A549 (cell line): ENCODE results near the gene RBMXL3. TPM values are rescaled to one million over a fixed set of nuclear protein-coding genes. Genes with fewer than 3 reads are reported as not detected.
"Not testable (repeated sequence)": the region's sequence is repeated elsewhere in the genome, so short reads cannot be mapped to it uniquely, and the experiment has no call there.

ENCODE experiments used
- ATAC-seq, 2 experiments: fragments of 200-7000 bp in 1 of 2; fragments of >200 bp in 1 of 2; cut with Nextera tagmentation in 1 of 2; cut with Tn5 transposase in 1 of 2; 3 replicates each; pipeline versions ENCODE4 v1.8.0 to v1.9.1; 2018 to 2020; ENCODE audit warnings: mild to moderate bottlenecking in 1 of 2, moderate library complexity in 1 of 2
- CTCF ChIA-PET: fragments of 300-600 bp; sonication (Branson Sonifier 250); formaldehyde crosslinking; extraction: SDS; loops from one replicate; lab custom pipeline; 2021; ENCODE audit warnings: antibody characterized with exemption, inconsistent platforms; lab: Yijun Ruan, JAX
- POLR2A ChIA-PET: fragments of 350-600 bp; formaldehyde crosslinking; extraction: SDS; loops from one replicate; lab custom pipeline; 2021; ENCODE audit warnings: antibody characterized with exemption, inconsistent platforms; lab: Yijun Ruan, JAX
- DNase-seq, 2 experiments: peaks; one replicate each; pipeline versions ENCODE4 v3.0.0 to v3.0.0-alpha.2; 2011 to 2016; ENCODE audit warnings: low read depth in 1 of 2, low spot score in 1 of 2
- FAIRE-seq: peaks from 2 replicates; lab custom pipeline; 2011; peaks lifted over from hg19 to GRCh38; lab: Jason Lieb, UNC
- H3K27ac ChIP-seq, 2 experiments: fragments of >200 bp; sonication (Bioruptor Twin); formaldehyde crosslinking; 3 replicates each; pipeline ENCODE4 v1.5.1; 2016 to 2017
- H3K4me1 ChIP-seq: fragments of >200 bp; sonication (Bioruptor Twin); formaldehyde crosslinking; 3 replicates; pipeline ENCODE4 v1.6.1; 2016
- H3K4me2 ChIP-seq: fragments of >200 bp; sonication (Bioruptor Twin); formaldehyde crosslinking; 3 replicates; pipeline ENCODE4 v1.6.1; 2016
- H3K4me3 ChIP-seq: fragments of >200 bp; sonication (Bioruptor Twin); formaldehyde crosslinking; 3 replicates; pipeline ENCODE4 v1.5.1; 2016
- H3K9me3 ChIP-seq: fragments of >200 bp; sonication (Bioruptor Twin); formaldehyde crosslinking; 3 replicates; pipeline ENCODE4 v1.6.1; 2016
- BCL3 ChIP-seq: fragments of >200 bp; sonication (Bioruptor Twin); formaldehyde crosslinking; IDR thresholded peaks from 3 replicates; pipeline ENCODE4 v1.6.1; 2016
- CHD4 ChIP-seq: fragments of 200-600 bp; sonication (generic); IDR thresholded peaks from 2 replicates; pipeline ENCODE4 v1.6.1; 2016; ENCODE audit warnings: antibody characterized with exemption, mild to moderate bottlenecking, borderline replicate concordance
- CTCF ChIP-seq: fragments of >200 bp; sonication (Bioruptor Twin); formaldehyde crosslinking; IDR thresholded peaks from 3 replicates; pipeline ENCODE4 v1.5.1; 2016
- EHMT2 ChIP-seq: fragments of 200-600 bp; sonication (generic); IDR thresholded peaks from 2 replicates; pipeline ENCODE4 v1.6.1; 2016; ENCODE audit warnings: antibody characterized with exemption, low read depth, mild to moderate bottlenecking, moderate library complexity
- GATA3 ChIP-seq: IDR thresholded peaks from 2 replicates; pipeline ENCODE4 v1.6.1; 2012; ENCODE audit warnings: borderline replicate concordance
- HDAC2 ChIP-seq: fragments of 200-600 bp; sonication (generic); IDR thresholded peaks from 2 replicates; pipeline ENCODE4 v1.6.1; 2016
- HES2 ChIP-seq: fragments of >200 bp; sonication (Bioruptor Twin); formaldehyde crosslinking; IDR thresholded peaks from 2 replicates; pipeline ENCODE4 v1.6.1; 2016
- JUNB ChIP-seq: fragments of >200 bp; sonication (Bioruptor Twin); formaldehyde crosslinking; IDR thresholded peaks from 2 replicates; pipeline ENCODE4 v1.6.1; 2016
- KDM5A ChIP-seq: fragments of 200-600 bp; sonication (generic); IDR thresholded peaks from 2 replicates; pipeline ENCODE4 v1.6.1; 2016; ENCODE audit warnings: antibody characterized with exemption, mild to moderate bottlenecking
- NR3C1 ChIP-seq: fragments of >200 bp; sonication (Bioruptor Twin); formaldehyde crosslinking; IDR thresholded peaks from 3 replicates; pipeline ENCODE4 v1.6.1; 2017
- POLR2A ChIP-seq: IDR thresholded peaks from 2 replicates; pipeline ENCODE4 v1.6.1; 2012; ENCODE audit warnings: mild to moderate bottlenecking, low read length
- POLR2AphosphoS2 ChIP-seq: conservative IDR thresholded peaks from 2 replicates; pipeline ENCODE4 v1.6.1; 2012; ENCODE audit warnings: low read length, improper control_type of control experiment, inconsistent platforms
- RAD21 ChIP-seq, 2 experiments: fragments of >200 bp in 1 of 2; sonication (Bioruptor Twin) in 1 of 2; formaldehyde crosslinking in 1 of 2; IDR thresholded peaks in 1 of 2; conservative IDR thresholded peaks in 1 of 2; 2 replicates in 1 of 2; 3 replicates in 1 of 2; pipeline ENCODE4 v1.6.1; 2012 to 2018; ENCODE audit warnings: inconsistent platforms in 1 of 2
- SMC3 ChIP-seq: fragments of >200 bp; sonication (Bioruptor Twin); formaldehyde crosslinking; IDR thresholded peaks from 3 replicates; pipeline ENCODE4 v1.6.1; 2018; ENCODE audit warnings: inconsistent platforms
- ZSCAN20 ChIP-seq: fragments of 250-450 bp; sonication (Bioruptor Pico); IDR thresholded peaks from 2 replicates; pipeline ENCODE4 v1.8.0; 2022; ENCODE audit warnings: mild to moderate bottlenecking, moderate library complexity
- WGBS: methylation state at CpG from one replicate; pipeline ENCODE4 v1.1.6; 2017; ENCODE audit errors: missing lambda C conversion rate; 5-methylcytosine and 5-hydroxymethylcytosine counted together
- polyA plus RNA-seq, 4 experiments: library from polyadenylated mRNA; depleted of rRNA in 3 of 4; stranded (reverse); fragments of >200 nt; fragmentation: RNase III in 1 of 4; extraction: RNeasy Plus Mini Kit Qiagen cat#74134 plus additional on column Dnase treatment in 1 of 4; gene quantifications; 2 replicates in 3 of 4; 3 replicates in 1 of 4; pipeline ENCODE4 v1.2.3, GENCODE V29; 2011 to 2017
- TF ChIP-seq, protein P1 (sequence below): fragments of 200-600 bp; sonication (generic); IDR thresholded peaks from 2 replicates; pipeline ENCODE4 v1.6.1; 2016; ENCODE audit warnings: antibody characterized with exemption, mild to moderate bottlenecking, moderate library complexity
- TF ChIP-seq, protein P2 (sequence below): fragments of 250-450 bp; sonication (Bioruptor Pico); IDR thresholded peaks from 2 replicates; pipeline ENCODE4 v1.5.0; 2021; ENCODE audit warnings: mild to moderate bottlenecking, moderate library complexity, borderline replicate concordance

Gene RBMXL3
- polyA plus RNA-seq, 2 of the 4 experiments (the other 2 are of a cell fraction): not detected

GRCh38 chrX:115214151-115214550 is 24.9 kb downstream of the RBMXL3 start:
- DNase-seq (no peak), FAIRE-seq (no peak), ATAC-seq (no peak)
- Histone ChIP-seq H3K27ac (no peak overlapping the region), H3K4me3 (no peak overlapping the region), H3K4me2 (no peak overlapping the region), H3K9me3 (no peaks in the 10 kb centered on the region), H3K4me1 (no peaks in the 10 kb centered on the region)
- TF ChIP-seq CHD4: no peak
- TF ChIP-seq HES2: no peak
- no peak for TF ChIP-seq JUNB
- TF ChIP-seq, protein P1, sequence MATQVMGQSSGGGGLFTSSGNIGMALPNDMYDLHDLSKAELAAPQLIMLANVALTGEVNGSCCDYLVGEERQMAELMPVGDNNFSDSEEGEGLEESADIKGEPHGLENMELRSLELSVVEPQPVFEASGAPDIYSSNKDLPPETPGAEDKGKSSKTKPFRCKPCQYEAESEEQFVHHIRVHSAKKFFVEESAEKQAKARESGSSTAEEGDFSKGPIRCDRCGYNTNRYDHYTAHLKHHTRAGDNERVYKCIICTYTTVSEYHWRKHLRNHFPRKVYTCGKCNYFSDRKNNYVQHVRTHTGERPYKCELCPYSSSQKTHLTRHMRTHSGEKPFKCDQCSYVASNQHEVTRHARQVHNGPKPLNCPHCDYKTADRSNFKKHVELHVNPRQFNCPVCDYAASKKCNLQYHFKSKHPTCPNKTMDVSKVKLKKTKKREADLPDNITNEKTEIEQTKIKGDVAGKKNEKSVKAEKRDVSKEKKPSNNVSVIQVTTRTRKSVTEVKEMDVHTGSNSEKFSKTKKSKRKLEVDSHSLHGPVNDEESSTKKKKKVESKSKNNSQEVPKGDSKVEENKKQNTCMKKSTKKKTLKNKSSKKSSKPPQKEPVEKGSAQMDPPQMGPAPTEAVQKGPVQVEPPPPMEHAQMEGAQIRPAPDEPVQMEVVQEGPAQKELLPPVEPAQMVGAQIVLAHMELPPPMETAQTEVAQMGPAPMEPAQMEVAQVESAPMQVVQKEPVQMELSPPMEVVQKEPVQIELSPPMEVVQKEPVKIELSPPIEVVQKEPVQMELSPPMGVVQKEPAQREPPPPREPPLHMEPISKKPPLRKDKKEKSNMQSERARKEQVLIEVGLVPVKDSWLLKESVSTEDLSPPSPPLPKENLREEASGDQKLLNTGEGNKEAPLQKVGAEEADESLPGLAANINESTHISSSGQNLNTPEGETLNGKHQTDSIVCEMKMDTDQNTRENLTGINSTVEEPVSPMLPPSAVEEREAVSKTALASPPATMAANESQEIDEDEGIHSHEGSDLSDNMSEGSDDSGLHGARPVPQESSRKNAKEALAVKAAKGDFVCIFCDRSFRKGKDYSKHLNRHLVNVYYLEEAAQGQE: no peak
- TF ChIP-seq KDM5A: no peak
- TF ChIP-seq, protein P2, sequence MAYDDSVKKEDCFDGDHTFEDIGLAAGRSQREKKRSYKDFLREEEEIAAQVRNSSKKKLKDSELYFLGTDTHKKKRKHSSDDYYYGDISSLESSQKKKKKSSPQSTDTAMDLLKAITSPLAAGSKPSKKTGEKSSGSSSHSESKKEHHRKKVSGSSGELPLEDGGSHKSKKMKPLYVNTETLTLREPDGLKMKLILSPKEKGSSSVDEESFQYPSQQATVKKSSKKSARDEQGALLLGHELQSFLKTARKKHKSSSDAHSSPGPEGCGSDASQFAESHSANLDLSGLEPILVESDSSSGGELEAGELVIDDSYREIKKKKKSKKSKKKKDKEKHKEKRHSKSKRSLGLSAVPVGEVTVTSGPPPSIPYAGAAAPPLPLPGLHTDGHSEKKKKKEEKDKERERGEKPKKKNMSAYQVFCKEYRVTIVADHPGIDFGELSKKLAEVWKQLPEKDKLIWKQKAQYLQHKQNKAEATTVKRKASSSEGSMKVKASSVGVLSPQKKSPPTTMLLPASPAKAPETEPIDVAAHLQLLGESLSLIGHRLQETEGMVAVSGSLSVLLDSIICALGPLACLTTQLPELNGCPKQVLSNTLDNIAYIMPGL: no peak
- TF ChIP-seq HDAC2: no peak
- TF ChIP-seq NR3C1: no peak
- no peak for TF ChIP-seq RAD21 (conservative IDR thresholded peaks at IDR 0.05 in 1 of 2, IDR thresholded peaks at IDR 0.05 in 1 of 2)
- no peak for TF ChIP-seq POLR2A
- ChIA-PET POLR2A (no interaction called here), CTCF (no interaction called here)
- WGBS: 4% methylated on average over 1 of the region's 1 CpG

DNA sequence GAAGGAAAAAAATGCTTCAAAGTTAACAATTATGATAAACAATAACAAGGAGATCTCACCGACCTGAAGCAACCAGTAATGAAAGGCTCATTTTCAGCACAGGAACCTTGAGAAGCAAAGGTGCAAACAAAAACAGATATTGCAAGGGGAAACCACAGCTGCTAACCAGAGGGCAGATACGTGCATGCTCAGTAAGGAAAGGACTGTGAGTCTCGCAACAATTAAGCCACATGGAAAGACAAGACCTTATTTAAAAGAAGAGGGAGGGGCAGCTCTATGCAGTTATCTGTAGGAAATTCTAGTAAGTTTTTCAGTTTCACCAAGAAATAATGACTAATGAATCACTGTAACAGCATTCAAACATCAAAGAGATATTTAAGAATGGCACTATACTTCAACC is 25.4 kb downstream of the RBMXL3 start:
- FAIRE-seq (no peak), ATAC-seq (no peak), DNase-seq (no peak)
- H3K9me3 ChIP-seq: no peaks in the 10 kb centered on the region
- no peak for TF ChIP-seq SMC3
- no peak for TF ChIP-seq POLR2AphosphoS2
- TF ChIP-seq POLR2A: no peak
- TF ChIP-seq GATA3: no peak
- no peak for TF ChIP-seq BCL3
- TF ChIP-seq JUNB: no peak
- no peak for TF ChIP-seq ZSCAN20 (CRISPR knock-in tag)
- TF ChIP-seq CTCF: no peak
- no peak for TF ChIP-seq KDM5A
- no peak for TF ChIP-seq EHMT2
- WGBS: 27% methylated on average over 3 of the region's 3 CpGs
- ChIA-PET CTCF (no interaction called here), POLR2A (no interaction called here)
- no peak overlapping the region for H3K27ac ChIP-seq
- no peak overlapping the region for H3K4me2 ChIP-seq
- H3K4me1 ChIP-seq: no peaks in the 10 kb centered on the region
- H3K4me3 ChIP-seq: no peak overlapping the region

DNA sequence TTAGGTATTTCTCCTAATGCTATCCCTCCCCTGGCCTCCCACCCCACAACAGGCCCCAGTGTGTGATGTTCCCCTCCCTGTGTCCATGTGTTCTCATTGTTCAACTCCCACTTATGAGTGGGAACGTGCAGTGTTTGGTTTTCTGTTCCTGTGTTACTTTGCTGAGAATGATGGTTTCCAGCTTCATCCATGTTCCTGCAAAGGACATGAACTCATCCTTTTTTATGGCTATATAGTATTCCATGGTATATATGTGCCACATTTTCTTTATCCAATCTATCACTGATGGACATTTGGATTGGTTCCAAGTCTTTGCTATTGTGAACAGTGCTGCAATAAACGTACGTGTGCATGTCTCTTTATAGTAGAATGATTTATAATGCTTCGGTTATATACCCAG is 28.1 kb downstream of the RBMXL3 start:
- H3K4me2 ChIP-seq, POLR2A ChIA-PET, H3K27ac ChIP-seq, H3K9me3 ChIP-seq, DNase-seq, H3K4me3 ChIP-seq, H3K4me1 ChIP-seq, CTCF ChIA-PET, FAIRE-seq, ATAC-seq: not testable (repeated sequence)
- WGBS: 31% methylated on average over 4 of the region's 4 CpGs
